Fibroblast of skin of right biceps (primary cell): Measurements from ENCODE around the gene KHK.

Source experiments
- DNase-seq: peaks from one replicate; pipeline ENCODE4 v3.0.0-alpha.2; 2013

The KHK gene

DNA sequence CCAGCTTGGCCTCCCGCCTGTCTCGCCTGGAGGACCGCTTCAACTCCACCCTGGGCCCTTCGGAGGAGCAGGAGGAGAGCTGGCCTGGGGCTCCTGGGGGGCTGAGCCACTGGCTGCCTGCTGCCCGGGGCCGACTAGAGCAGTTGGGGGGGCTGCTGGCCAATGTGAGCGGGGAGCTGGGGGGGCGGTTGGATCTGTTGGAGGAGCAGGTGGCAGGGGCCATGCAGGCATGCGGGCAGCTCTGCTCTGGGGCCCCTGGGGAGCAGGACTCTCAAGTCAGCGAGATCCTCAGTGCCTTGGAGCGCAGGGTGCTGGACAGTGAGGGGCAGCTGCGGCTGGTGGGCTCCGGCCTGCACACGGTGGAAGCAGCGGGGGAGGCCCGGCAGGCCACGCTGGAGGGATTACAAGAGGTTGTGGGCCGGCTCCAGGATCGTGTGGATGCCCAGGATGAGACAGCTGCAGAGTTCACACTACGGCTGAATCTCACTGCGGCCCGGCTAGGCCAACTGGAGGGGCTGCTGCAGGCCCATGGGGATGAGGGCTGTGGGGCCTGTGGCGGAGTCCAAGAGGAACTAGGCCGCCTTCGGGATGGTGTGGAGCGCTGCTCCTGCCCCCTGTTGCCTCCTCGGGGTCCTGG lies 3.7 kb upstream of the KHK start:
- no peak for DNase-seq

DNA sequence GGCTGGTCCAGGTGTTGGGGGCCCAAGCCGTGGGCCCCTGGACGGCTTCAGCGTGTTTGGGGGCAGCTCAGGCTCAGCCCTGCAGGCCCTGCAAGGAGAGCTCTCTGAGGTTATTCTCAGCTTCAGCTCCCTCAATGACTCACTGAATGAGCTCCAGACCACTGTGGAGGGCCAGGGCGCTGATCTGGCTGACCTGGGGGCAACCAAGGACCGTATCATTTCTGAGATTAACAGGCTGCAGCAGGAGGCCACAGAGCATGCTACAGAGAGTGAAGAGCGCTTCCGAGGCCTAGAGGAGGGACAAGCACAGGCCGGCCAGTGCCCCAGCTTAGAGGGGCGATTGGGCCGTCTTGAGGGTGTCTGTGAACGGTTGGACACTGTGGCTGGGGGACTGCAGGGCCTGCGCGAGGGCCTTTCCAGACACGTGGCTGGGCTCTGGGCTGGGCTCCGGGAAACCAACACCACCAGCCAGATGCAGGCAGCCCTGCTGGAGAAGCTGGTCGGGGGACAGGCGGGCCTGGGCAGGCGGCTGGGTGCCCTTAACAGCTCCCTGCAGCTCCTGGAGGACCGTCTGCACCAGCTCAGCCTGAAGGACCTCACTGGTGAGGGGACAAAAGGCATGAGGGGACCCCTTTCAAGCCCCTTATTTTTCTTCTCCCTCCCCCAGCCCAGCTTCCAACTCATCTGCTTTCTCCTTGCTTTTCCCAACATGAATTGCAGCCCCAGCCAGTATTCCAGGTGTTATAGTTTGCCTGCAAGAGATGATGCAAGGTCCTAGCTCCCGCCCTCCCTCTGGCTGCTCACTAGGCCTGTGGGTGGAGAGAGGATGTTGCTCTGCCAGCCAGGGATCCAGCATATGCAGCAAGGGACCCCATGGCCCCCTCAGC lies 2.9 kb upstream of the KHK start:
- DNase-seq: no peak

GRCh38 chr2:27084297-27085061 lies 2.1 kb upstream of the KHK start:
- no peak for DNase-seq

GRCh38 chr2:27085062-27085672 lies 1.4 kb upstream of the KHK start:
- DNase-seq: no peak

DNA sequence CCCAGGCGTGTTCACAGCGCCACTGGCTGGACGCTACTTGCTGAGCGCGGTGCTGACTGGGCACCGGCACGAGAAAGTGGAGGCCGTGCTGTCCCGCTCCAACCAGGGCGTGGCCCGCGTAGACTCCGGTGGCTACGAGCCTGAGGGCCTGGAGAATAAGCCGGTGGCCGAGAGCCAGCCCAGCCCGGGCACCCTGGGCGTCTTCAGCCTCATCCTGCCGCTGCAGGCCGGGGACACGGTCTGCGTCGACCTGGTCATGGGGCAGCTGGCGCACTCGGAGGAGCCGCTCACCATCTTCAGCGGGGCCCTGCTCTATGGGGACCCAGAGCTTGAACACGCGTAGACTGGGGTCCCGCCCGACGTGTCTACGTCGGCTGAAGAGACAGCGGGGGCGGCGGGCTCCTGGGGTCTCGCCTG lies 891 bp upstream of the KHK start:
- DNase-seq: peak; percentile 65

DNA sequence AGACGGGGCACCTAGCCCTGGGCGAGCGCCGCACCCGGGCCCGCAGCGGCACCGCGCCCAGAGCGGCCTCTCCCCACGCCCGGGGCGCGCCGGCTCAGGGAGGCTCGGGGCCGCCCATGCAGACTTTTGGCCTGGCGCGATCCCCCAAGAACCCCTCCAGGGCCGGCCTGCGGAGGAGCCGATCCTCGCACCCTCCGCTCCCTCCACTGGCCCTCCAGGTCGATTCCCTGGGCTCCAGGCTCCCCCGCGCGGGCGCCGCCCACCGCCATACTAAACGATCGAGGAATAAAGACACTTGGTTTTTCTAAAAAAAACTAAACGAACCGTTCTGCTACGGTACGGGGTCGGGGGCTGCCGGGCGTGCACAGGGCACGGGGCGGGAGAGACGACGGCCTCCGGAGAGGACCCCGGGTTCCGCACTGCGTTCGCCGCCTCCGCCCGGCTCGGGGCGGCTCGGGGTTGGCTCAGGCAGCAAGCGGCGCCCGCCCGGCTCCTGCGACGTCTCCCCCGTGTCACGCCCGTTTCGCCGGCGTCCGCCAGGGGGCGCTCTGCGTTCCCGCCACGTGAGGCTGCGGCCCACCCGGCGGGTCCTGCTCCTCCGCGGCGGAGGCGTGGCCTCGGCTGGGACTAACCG lies 365 bp upstream of the KHK start:
- DNase-seq: peak; percentile 91

- DNase-seq: no peak
These were observed 1.3 kb downstream of the KHK start for GRCh38 chr2:27087823-27088410.

GRCh38 chr2:27088634-27089033 lies 2.1 kb downstream of the KHK start:
- DNase-seq: no peak

- no peak for DNase-seq
These were observed 2.8 kb downstream of the KHK start for GRCh38 chr2:27089111-27089954.

DNA sequence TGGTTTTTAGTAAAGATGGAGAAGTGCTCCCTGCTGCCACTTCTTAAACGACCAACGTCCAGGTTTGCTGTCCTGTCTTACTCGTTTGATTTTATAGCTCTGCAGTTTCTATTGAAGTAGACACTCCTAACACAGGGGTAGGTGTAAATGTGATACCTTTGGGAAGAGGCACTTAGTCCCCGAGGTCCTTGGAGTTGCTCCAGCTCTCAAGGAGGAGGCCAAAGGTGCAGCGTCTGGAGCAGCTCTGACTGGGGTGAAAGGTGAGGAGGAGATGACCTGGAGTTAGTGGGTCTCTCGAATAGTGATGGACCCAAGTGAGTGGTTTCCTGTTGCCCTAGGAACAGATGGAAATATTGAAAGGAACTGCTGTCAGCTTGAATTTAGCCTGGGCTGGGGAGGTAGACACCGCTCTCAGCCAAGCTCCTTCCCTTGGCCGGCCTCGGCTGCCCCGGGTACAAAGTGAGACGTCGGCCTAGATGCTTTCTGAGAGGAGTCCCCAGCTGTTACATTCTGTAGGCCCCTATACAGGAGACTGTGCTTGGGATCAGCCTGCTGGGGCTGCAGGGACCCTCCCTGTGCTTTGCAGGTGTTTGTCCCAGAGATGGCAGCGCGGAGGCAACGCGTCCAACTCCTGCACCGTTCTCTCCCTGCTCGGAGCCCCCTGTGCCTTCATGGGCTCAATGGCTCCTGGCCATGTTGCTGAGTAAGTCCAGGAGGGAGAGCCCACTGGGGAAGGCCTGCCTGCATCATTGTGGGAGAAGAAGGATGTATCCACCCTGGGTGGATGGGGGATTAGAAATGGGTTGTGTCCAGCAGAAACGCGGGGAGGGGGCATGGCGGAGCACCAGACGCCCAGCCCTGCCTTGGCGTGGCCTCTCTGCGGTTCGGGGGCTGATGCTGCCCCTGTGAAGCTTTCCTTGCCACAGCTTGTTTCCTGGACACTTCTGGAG lies 5.4 kb downstream of the KHK start:
- no peak for DNase-seq

GRCh38 chr2:27092696-27093429 lies 6.3 kb downstream of the KHK start:
- DNase-seq: no peak

DNA sequence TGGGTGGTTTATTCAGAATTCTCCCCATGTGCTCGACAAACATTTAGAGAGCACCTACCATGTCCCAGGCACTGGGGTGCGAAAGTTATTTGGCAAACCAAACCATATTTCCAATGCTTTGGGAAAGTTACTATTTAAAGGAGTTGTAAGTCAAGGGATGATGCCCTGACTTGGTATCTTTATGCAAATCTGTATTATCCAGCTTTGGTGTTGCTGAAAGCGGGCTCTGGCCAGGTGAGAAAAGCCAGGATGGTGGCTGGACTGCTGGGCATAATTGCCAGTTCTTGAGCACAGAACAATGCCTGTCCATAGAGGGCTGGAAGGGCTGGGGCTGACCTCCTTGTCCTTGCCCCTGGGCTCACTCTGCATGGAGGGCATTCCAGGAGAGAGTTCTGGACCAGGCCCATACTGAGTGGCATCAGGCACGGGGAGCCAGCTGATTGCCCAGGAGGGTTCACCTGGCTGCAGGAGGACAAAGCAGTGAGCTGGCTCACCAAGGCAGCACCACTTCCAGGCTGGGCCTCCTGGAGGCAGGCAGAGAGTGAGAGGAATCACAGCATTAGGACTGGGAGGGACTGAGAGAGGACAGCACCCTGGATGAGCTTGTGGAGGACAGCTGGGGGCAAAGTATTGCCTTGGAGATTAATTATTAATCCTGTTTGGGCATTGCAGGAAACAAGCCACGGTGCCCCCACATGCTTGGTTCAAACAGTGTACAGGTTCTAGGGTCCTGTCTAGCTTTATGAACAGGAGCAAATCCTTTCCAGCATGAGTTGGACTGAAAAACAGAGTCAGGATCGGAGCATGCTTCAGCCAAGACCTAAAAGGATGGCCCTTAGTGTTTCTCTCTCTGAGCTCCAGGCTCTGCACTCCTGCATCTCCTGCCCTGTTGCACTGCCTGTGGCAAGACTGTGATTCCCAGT lies 7.1 kb downstream of the KHK start:
- DNase-seq: no peak

GRCh38 chr2:27094353-27094984 lies 7.9 kb downstream of the KHK start:
- no peak for DNase-seq

- DNase-seq: no peak
These were observed 8.8 kb downstream of the KHK start for GRCh38 chr2:27095427-27095744.

DNA sequence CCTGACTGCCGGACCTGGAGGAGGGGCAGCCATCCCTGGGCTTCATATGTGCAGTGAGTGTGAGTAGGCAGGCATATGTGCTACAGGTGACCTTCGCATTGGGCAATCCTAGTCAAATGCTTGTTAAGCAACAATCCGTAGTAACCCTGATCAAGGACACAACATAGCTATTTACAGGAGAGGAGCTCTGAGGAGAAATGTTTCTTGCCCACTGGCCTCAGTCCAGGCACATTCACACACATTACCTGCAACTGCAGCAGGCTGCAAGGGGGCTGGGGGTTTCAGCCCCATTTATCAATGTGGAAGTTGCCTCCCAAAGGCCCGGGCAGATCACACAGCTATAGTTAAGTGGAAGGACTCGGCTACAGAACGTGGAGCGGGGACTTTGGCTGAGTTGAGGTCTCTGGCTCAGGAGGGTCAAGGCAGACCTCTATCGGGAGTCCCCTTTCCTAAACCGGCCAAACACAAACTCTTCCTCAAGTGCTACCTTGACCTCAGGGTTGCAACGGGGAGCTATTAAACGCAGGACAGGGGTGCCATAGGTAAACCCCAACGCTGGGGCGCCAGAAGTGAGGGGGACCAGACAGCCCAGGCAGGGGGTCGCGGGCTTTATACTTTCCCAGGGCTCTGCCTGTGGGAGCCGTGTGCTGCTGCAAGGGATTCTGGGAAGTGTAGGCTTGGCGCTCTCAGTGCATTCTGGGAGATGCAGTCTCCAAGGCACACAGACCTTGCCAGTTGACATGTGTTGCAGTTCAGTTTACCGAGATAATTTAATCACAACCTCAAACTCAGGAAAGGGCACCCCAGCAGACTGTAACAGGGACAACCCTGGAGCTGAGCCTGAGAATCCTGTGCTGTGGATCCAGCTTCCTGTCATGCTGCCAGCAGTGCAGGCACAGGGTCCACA lies 9.4 kb downstream of the KHK start:
- DNase-seq: peak; percentile 54

GRCh38 chr2:27096748-27097297 lies 10.3 kb downstream of the KHK start:
- DNase-seq: no peak

DNA sequence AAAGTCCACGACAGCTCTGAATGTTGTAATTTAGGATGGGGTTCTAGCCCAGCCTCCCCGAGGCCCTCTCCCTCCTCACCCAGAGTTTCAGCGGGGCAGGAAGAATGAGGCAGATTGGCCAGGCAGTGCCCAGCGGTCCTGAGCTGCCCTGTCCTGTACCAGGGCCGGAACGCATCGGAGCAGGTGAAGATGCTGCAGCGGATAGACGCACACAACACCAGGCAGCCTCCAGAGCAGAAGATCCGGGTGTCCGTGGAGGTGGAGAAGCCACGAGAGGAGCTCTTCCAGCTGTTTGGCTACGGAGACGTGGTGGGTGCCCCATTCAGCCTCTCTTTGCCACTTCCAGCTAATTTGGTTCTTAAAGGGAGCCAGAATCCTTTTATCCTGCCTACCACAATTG lies 10.8 kb downstream of the KHK start:
- DNase-seq: no peak
